Panc1 (cell line): ENCODE results near the gene TEX30. TPM values are rescaled to one million over a fixed set of nuclear protein-coding genes. Genes with fewer than 3 reads are reported as not detected.

Experiments
- ATAC-seq: fragments of 200-7000 bp; cut with Tn5 transposase; 2 replicates; pipeline ENCODE4 v1.9.1; 2020; ENCODE audit warnings: mild to moderate bottlenecking, moderate library complexity
- BruUV-seq: library from RNA; stranded (reverse); fragments of 400-500 nt; replicated peaks from 2 replicates; lab custom pipeline; 2021; lab: Mats Ljungman, UMichigan
- CTCF ChIA-PET: fragments of 300-600 bp; sonication (Branson Sonifier 250); formaldehyde crosslinking; loops from one replicate; lab custom pipeline; 2022; ENCODE audit warnings: antibody characterized with exemption; lab: Charles Lee
- POLR2A ChIA-PET: fragments of 300-600 bp; sonication (Branson Sonifier 250); formaldehyde crosslinking; loops from one replicate; lab custom pipeline; 2022; ENCODE audit warnings: antibody characterized with exemption; lab: Charles Lee
- DNase-seq: peaks from one replicate; pipeline ENCODE4 v3.0.0-alpha.2; 2010; ENCODE audit warnings: low read depth, low spot score
- H3K27ac ChIP-seq: 2 replicates; pipeline ENCODE4 v1.5.1; 2011; ENCODE audit warnings: mild to moderate bottlenecking, low read length, inconsistent platforms
- H3K27me3 ChIP-seq: fragments of 200-500 bp; sonication (Bioruptor generic); 2 replicates; pipeline ENCODE4 v1.6.0; 2014; ENCODE audit warnings: low read length, inconsistent platforms; ENCODE audit not compliant: control insufficient read depth, insufficient read depth
- H3K36me3 ChIP-seq: fragments of 200-500 bp; sonication (Bioruptor generic); 2 replicates; pipeline ENCODE4 v1.5.1; 2014; ENCODE audit warnings: inconsistent platforms, mild to moderate bottlenecking, low read length, moderate library complexity; ENCODE audit not compliant: control insufficient read depth, insufficient read depth
- H3K4me1 ChIP-seq: 2 replicates; pipeline ENCODE4 v1.5.1; 2011; ENCODE audit warnings: inconsistent platforms, mild to moderate bottlenecking, low read length, moderate library complexity; ENCODE audit not compliant: control insufficient read depth, insufficient read depth
- H3K4me3 ChIP-seq, 2 experiments: 2 replicates each; pipeline ENCODE4 v1.5.1; 2011 to 2012; ENCODE audit warnings: low read depth in 2 of 2, low read length in 2 of 2, mild to moderate bottlenecking in 2 of 2, inconsistent platforms in 1 of 2, moderate library complexity in 1 of 2
- H3K9me3 ChIP-seq: fragments of 200-500 bp; sonication (Bioruptor generic); 2 replicates; pipeline ENCODE4 v1.5.1; 2014; ENCODE audit warnings: low read depth, mild to moderate bottlenecking, inconsistent platforms, low read length, moderate library complexity; ENCODE audit not compliant: control insufficient read depth, insufficient read depth
- CTCF ChIP-seq: fragments of 450-650 bp; IDR thresholded peaks from 2 replicates; pipeline ENCODE4 v1.5.1; 2017; ENCODE audit warnings: mild to moderate bottlenecking
- POLR2AphosphoS5 ChIP-seq: IDR thresholded peaks from 2 replicates; pipeline ENCODE4 v1.6.1; 2012; ENCODE audit warnings: mild to moderate bottlenecking, low read depth, low read length, moderate library complexity
- REST ChIP-seq, 2 experiments: IDR thresholded peaks; 2 replicates each; pipeline ENCODE4 v1.6.1; 2011 to 2012; ENCODE audit warnings: low read depth in 2 of 2, control low read depth in 1 of 2, low read length in 1 of 2, mild to moderate bottlenecking in 1 of 2, moderate library complexity in 1 of 2; ENCODE audit not compliant: insufficient read depth in 1 of 2
- SIN3A ChIP-seq: IDR thresholded peaks from 2 replicates; pipeline ENCODE4 v1.6.1; 2012; ENCODE audit warnings: low read depth, mild to moderate bottlenecking, low read length, moderate library complexity, borderline replicate concordance; ENCODE audit not compliant: insufficient read depth
- TCF7L2 ChIP-seq: IDR thresholded peaks from 2 replicates; pipeline ENCODE4 v1.6.1; 2011; ENCODE audit warnings: mild to moderate bottlenecking, low read depth, low read length, inconsistent platforms
- in situ Hi-C: cut with HindIII; loops from 2 replicates; pipeline ENCODE4 v1.10.0; 2016; ENCODE audit warnings: low sequenced_read_pairs, low pct_unique_long_range_greater_than_20kb
- intact Hi-C: fragments of 100-400 bp; cut with micrococcal nuclease; formaldehyde crosslinking; loops from one replicate; pipeline ENCODE4 v1.10.0; 2022; ENCODE audit not compliant: unreplicated experiment
- total RNA-seq: library from RNA; stranded (reverse); gene quantifications from one replicate; pipeline ENCODE4 v1.2.1, GENCODE V29; 2021; ENCODE audit not compliant: unreplicated experiment

The TEX30 gene
- total RNA-seq, 1 experiment from 2014 or later: 20.8 TPM

GRCh38 chr13:102742506-102742905, 31.1 kb downstream of the TEX30 start:
- POLR2A ChIA-PET: no interaction called here

GRCh38 chr13:102742101-102742500, 31.5 kb downstream of the TEX30 start:
- DNase-seq (no peak), ATAC-seq (no peak)
- ChIA-PET POLR2A (no interaction called here), CTCF (no interaction called here)
- TF ChIP-seq CTCF (no peak), SIN3A (no peak), REST (IDR thresholded peaks at IDR 0.05; ENCODE audit: insufficient read depth in 1 of 2, low read depth in 2 of 2, low read length in 1 of 2) (no peak), TCF7L2 (no peak), POLR2AphosphoS5 (no peak)
- BruUV-seq: no TSS peak
- in situ Hi-C loops: no loop called here
- intact Hi-C loops: no loop called here
- H3K4me3 ChIP-seq: no peak overlapping the region
- no peak overlapping the region for H3K27ac ChIP-seq
- peaks cover 12% of the 10 kb centered on the region for H3K27me3 ChIP-seq
- H3K9me3 ChIP-seq: no peaks in the 10 kb centered on the region
- no peaks in the 10 kb centered on the region for H3K4me1 ChIP-seq
- H3K36me3 ChIP-seq: no peaks in the 10 kb centered on the region

More at GRCh38 chr13:102742506-102742905, 31.1 kb downstream of the TEX30 start:
- Histone ChIP-seq H3K4me3 (no peak overlapping the region), H3K4me1 (no peaks in the 10 kb centered on the region), H3K27me3 (peaks cover 12% of the 10 kb centered on the region), H3K27ac (no peak overlapping the region), H3K36me3 (no peaks in the 10 kb centered on the region), H3K9me3 (no peaks in the 10 kb centered on the region)
- no peak for DNase-seq
- no peak for ATAC-seq
- TF ChIP-seq POLR2AphosphoS5 (no peak), SIN3A (no peak), REST (IDR thresholded peaks at IDR 0.05; ENCODE audit: insufficient read depth in 1 of 2, low read depth in 2 of 2, low read length in 1 of 2) (no peak), CTCF (no peak), TCF7L2 (no peak)
- intact Hi-C loops (no loop called here), in situ Hi-C loops (no loop called here)
- BruUV-seq: no TSS peak
- CTCF ChIA-PET: no interaction called here
